Spinal cord (tissue), 10 donors: ENCODE results near the gene TAOK1. TPM values are rescaled to one million over a fixed set of nuclear protein-coding genes. Genes with fewer than 3 reads are reported as not detected.

Experiments
- DNase-seq, 6 donors: peaks; one replicate each; pipeline versions ENCODE4 v3.0.0 to v3.0.0-alpha.2; 2013 to 2015; ENCODE audit warnings: low spot score in 6 of 6, low read depth in 4 of 6
- H3K27ac ChIP-seq: one replicate; pipeline ENCODE4 v1.5.1; 2013; ENCODE audit warnings: low read depth, low read length, control low read depth
- H3K27me3 ChIP-seq: one replicate; pipeline ENCODE4 v1.6.1; 2013; ENCODE audit warnings: low read length; ENCODE audit not compliant: control insufficient read depth, insufficient read depth
- H3K36me3 ChIP-seq: one replicate; pipeline ENCODE4 v1.6.1; 2013; ENCODE audit warnings: low read length; ENCODE audit not compliant: control insufficient read depth, insufficient read depth
- H3K4me1 ChIP-seq: one replicate; pipeline ENCODE4 v1.6.1; 2013; ENCODE audit warnings: low read length; ENCODE audit not compliant: control insufficient read depth, insufficient read depth
- H3K4me3 ChIP-seq: one replicate; pipeline ENCODE4 v1.5.1; 2013; ENCODE audit warnings: low read depth, low read length, control low read depth
- H3K9me3 ChIP-seq: one replicate; pipeline ENCODE4 v1.6.1; 2013; ENCODE audit warnings: low read length; ENCODE audit not compliant: control insufficient read depth, insufficient read depth
- WGBS: methylation state at CpG from one replicate; pipeline ENCODE4 v1.1.5; 2013; ENCODE audit warnings: missing lambda C conversion rate; ENCODE audit not compliant: insufficient coverage; 5-methylcytosine and 5-hydroxymethylcytosine counted together
- polyA plus RNA-seq, 2 donors: library from polyadenylated mRNA; unstranded; fragments of 120-200 nt; gene quantifications; one replicate each; pipeline ENCODE4 v1.2.1, GENCODE V29; 2013; ENCODE audit not compliant: insufficient read length in 2 of 2
- total RNA-seq, 2 donors: library from RNA; depleted of rRNA in 1 of 2; stranded (reverse); fragments of 120-200 nt in 1 of 2; fragments of >200 nt in 1 of 2; gene quantifications; one replicate each; pipeline versions ENCODE4 v1.2.3 to v1.2.4, GENCODE V29; 2013 to 2014
- donor health status: healthy.

Gene TAOK1
- total and polyA plus RNA-seq, 4 donors, result 38.7 to 123 (median 69.3) TPM

- H3K4me1 ChIP-seq, result peaks cover 67% of the 10 kb centered on the region
- 67% methylated on average over 15 of the region's 22 CpGs for WGBS
- DNase-seq, result peak in 2 of 6 donors; percentile 39 to 86
- H3K9me3 ChIP-seq, result no peaks in the 10 kb centered on the region
- H3K36me3 ChIP-seq, result peaks cover 97% of the 10 kb centered on the region
- no peak overlapping the region for H3K4me3 ChIP-seq
- no peaks in the 10 kb centered on the region for H3K27me3 ChIP-seq
- H3K27ac ChIP-seq, result peak overlapping the region; percentile 64
These were observed 187.4 kb downstream of the TAOK1 start for GRCh38 chr17:29577385-29578211.

- Histone ChIP-seq H3K4me3 (no peak overlapping the region), H3K27me3 (no peaks in the 10 kb centered on the region), H3K9me3 (no peaks in the 10 kb centered on the region), H3K27ac (peak overlapping the region; percentile 10), H3K36me3 (peaks cover 99% of the 10 kb centered on the region), H3K4me1 (peaks cover 68% of the 10 kb centered on the region)
- DNase-seq, result no peak
- 89% methylated on average over 14 of the region's 14 CpGs for WGBS
These were observed 188.7 kb downstream of the TAOK1 start for GRCh38 chr17:29578626-29579485.

GRCh38 chr17:29579866-29580771, 190.0 kb downstream of the TAOK1 start:
- no peak overlapping the region for H3K4me3 ChIP-seq
- peaks cover 74% of the 10 kb centered on the region for H3K4me1 ChIP-seq
- H3K27ac ChIP-seq, result peak overlapping the region; percentile 25
- no peaks in the 10 kb centered on the region for H3K27me3 ChIP-seq
- no peaks in the 10 kb centered on the region for H3K9me3 ChIP-seq
- 91% methylated on average over 6 of the region's 15 CpGs for whole genome bisulfite sequencing
- peaks cover 94% of the 10 kb centered on the region for H3K36me3 ChIP-seq
- DNase-seq, result peak in 2 of 6 donors; percentile 91 to 92

GRCh38 chr17:29581583-29582253, 191.6 kb downstream of the TAOK1 start:
- DNase-seq, result peak in 2 of 6 donors; percentile 29 to 34
- peaks cover 81% of the 10 kb centered on the region for H3K36me3 ChIP-seq
- WGBS, result 55% methylated on average over 9 of the region's 20 CpGs

DNA sequence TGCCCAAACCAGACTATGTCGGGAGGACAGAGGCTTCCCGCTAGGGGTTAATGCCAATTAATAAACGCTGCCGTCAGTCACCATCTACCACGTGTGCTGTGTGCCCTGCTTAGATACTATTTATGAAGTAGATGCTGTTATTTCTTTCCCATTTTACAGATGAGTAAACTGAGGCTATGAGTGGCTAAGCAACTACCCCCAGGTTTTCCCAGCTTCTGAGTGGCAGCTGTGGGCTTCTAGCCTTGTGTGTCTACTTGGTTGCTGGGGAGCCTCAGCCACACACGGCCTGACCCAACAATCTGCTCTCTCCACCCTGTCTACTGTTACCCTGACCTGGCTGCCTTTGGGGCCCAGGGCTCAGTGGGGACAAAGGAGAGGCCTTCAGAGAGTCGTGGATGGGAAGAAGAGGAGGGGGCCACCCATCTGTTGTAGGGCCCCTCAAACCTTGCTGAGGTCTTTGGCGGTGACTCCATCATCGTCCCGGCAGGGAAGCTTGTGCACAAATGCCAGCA, 192.1 kb downstream of the TAOK1 start:
- WGBS, result 57% methylated on average over 4 of the region's 10 CpGs
- no peak for DNase-seq
- no peak overlapping the region for H3K4me3 ChIP-seq
- peaks cover 84% of the 10 kb centered on the region for H3K4me1 ChIP-seq
- H3K27ac ChIP-seq, result no peak overlapping the region
- H3K27me3 ChIP-seq, result no peaks in the 10 kb centered on the region
- H3K9me3 ChIP-seq, result no peaks in the 10 kb centered on the region
- peaks cover 79% of the 10 kb centered on the region for H3K36me3 ChIP-seq

More at GRCh38 chr17:29581583-29582253, 191.6 kb downstream of the TAOK1 start:
- Histone ChIP-seq H3K4me3 (no peak overlapping the region), H3K4me1 (peaks cover 84% of the 10 kb centered on the region), H3K27me3 (no peaks in the 10 kb centered on the region), H3K27ac (no peak overlapping the region), H3K9me3 (no peaks in the 10 kb centered on the region)

DNA sequence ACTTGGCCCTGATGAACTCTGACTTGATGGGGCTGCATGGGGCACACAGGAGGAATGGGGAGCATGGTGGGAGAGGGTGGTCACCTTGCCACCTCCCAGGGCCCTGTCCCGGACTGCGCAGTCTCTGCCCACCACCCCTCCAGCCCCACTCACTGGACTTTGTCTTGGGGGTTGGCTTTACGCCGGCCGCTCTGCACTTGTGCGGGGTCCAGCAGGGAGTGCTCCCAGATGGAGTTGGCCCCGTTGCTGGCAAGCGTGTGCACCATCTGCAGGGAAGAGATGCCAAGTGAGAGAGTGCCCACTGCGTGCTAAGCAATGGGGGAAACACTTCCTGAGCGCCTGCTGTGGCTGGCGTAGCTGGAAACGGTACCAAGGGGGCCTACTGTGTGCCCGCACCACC, 192.6 kb downstream of the TAOK1 start:
- WGBS, result 44% methylated on average over 10 of the region's 13 CpGs
- H3K27ac ChIP-seq, result no peak overlapping the region
- H3K4me3 ChIP-seq, result no peak overlapping the region
- H3K27me3 ChIP-seq, result no peaks in the 10 kb centered on the region
- H3K36me3 ChIP-seq, result peaks cover 74% of the 10 kb centered on the region
- H3K9me3 ChIP-seq, result no peaks in the 10 kb centered on the region
- DNase-seq, result peak in 2 of 6 donors; percentile 33 to 89
- H3K4me1 ChIP-seq, result peaks cover 84% of the 10 kb centered on the region

DNA sequence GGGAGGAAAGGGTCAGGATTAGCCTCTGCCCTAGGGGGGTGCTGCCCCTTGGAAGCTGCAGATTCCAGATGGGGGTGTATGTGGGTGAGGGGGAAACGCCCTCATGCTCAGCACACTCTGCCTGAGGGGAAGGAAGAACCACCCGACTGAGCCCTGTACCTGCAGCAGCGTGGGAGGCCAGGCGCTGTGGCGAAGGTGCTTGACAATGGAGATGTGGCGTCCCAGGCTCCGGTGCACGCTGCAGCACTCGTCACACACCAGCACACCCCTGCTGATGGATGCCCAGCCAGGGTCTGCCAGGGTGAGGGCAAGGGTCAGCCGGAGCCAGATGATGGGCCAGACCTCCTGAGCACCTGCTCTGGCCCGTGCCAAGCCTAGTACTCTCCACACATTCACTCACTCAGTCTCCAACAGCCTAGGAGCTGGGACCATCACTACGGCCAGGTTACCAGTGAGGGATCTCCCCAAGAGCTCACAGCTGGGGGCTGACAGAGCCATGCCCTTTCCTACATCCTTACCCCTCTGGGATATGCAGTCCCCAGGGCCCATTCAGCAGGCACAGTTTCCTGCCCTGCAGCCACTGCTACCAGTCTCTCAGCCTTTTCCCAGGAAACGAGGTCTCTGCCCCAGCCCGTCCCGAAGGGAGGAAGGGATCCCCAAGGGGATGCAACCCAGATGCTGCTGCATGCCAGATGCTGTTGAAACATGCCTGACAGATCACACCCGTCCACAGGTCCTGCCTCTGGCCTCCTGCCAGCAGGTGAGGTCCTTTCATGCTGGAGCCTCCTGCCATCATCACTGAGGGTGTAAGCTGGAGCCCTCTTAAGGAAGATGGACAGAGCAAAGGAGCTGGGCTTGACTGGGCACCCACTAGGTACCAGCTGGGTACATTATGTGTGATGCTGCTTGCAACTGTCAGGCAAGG, 193.4 kb downstream of the TAOK1 start:
- Histone ChIP-seq H3K36me3 (peaks cover 66% of the 10 kb centered on the region), H3K27me3 (no peaks in the 10 kb centered on the region), H3K4me1 (peaks cover 84% of the 10 kb centered on the region), H3K4me3 (no peak overlapping the region), H3K9me3 (no peaks in the 10 kb centered on the region), H3K27ac (peak overlapping the region; percentile 80)
- no peak for DNase-seq
- 94% methylated on average over 16 of the region's 16 CpGs for WGBS

DNA sequence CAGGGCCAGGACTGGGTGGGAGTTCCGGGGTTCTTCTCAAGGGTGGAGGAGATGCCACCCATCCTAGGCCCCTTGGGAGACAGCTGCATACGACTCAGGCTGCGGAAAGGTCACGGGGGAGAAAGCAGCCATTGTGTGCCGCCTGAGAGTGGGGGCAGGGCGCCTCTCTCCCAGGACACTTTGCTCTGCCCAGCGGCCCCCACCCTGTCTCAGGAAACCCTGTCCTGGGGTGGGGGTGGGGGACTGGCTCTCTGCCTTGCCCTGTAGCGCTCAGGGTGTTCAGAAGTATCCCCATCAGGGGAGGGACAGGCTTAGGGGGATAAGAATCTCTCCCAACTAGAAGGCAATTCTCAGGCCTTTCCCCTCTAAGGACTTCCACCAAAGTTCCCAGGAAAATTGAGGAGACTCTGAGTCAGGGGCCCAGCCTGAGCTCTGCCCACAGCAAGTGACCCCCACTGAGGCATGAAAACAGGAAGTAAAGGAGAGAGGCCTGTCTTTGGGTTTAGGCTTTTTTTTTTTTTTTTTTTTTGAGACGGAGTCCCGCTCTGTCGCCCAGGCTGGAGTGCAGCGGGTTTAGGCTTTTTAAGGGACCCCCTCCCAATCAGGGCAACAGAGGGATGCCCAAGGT, 194.4 kb downstream of the TAOK1 start:
- no peaks in the 10 kb centered on the region for H3K9me3 ChIP-seq
- DNase-seq, result no peak
- no peaks in the 10 kb centered on the region for H3K27me3 ChIP-seq
- peak overlapping the region; percentile 80 for H3K27ac ChIP-seq
- H3K4me3 ChIP-seq, result no peak overlapping the region
- peaks cover 83% of the 10 kb centered on the region for H3K4me1 ChIP-seq
- H3K36me3 ChIP-seq, result peaks cover 56% of the 10 kb centered on the region
- WGBS, result 41% methylated on average over 6 of the region's 12 CpGs
